Measurements from ENCODE around the gene SEM1.

- TF ChIP-seq CTCF (IDR thresholded peaks at IDR 0.05) (no peak), POLR2AphosphoS5 (IDR thresholded peaks at IDR 0.05) (no peak), POLR2A (IDR thresholded peaks at IDR 0.05) (no peak), EP300 (IDR thresholded peaks at IDR 0.05) (no peak)
Measured at GRCh38 chr7:96700516-96700915, 9.1 kb downstream of the SEM1 start.

Measured in sigmoid colon (tissue), 4 donors.